HG03469 (cell line): Measurements from ENCODE around the gene SPEM1.

ENCODE experiments used
- ATAC-seq: cut with Tn5 transposase; IDR thresholded peaks from one replicate; pipeline ENCODE4 v1.9.1; 2021; ENCODE audit warnings: mild to moderate bottlenecking, moderate library complexity, moderate number of reproducible peaks; ENCODE audit not compliant: unreplicated experiment

SPEM1 gene, protein sequence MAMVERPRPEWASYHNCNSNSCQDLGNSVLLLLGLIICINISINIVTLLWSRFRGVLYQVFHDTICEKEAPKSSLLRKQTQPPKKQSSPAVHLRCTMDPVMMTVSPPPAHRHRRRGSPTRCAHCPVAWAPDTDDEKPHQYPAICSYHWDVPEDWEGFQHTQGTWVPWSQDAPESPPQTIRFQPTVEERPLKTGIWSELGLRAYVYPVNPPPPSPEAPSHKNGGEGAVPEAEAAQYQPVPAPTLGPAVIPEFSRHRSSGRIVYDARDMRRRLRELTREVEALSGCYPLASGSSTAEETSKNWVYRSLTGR

DNA sequence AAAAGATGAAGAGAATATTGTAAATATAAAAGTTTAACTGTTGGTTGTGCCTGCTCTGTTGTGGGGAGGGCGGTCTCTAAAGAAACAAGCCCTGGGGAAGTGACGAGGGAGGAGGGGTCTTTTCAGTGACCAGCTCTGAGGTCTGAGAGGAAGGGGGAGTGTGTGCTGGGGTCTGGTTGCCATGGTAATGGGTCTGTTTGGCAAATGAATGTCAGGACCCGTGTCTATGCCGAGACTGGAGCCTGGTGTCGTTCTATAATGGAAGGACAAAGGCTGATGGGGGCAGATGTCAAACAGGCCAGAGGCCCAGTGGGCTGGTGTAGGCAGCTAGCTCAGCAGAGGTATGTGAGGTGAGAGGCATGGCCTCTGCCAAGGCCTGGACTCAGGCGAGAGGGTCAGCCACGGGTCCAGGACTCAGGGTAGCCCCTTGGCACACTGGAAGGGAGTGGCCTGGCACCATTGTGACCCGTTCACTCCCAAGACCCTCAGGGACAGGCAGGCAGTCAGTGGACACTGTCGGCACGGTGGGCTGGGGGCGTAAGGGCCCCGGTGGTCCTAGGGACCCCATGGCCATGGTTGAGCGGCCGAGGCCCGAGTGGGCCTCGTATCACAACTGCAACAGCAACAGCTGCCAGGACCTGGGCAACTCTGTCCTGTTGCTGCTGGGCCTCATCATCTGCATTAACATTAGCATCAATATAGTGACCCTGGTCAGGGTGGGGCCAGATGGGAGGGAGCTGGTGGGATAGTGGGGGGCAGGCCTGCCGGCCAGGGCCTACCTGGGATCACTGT, at the start of gene SPEM1:
Gene SPEM1 (plus strand): TSS at position 506 of the 792 bp plus-strand sequence. CDS start 61 bp downstream, at position 567.
- ATAC-seq: no peak

DNA sequence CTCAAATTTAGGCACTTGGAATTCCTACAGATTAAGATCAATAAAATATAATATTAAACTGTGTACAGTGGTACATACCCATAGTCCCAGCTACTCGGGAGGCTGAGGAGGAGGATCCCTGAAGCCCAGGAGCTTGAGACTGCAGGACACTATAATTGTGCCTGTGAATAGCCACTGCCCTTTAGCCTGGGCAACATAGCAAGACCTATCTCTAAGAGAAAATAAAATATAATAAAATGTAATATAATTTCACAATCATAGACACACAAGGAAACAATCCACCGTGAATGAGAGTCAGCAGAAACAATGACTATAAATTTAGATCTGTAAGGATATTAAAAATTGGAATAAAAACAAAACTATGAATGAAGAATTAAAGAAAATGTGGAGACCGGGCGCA, 49.3 kb upstream of the SPEM1 start:
- no peak for ATAC-seq

DNA sequence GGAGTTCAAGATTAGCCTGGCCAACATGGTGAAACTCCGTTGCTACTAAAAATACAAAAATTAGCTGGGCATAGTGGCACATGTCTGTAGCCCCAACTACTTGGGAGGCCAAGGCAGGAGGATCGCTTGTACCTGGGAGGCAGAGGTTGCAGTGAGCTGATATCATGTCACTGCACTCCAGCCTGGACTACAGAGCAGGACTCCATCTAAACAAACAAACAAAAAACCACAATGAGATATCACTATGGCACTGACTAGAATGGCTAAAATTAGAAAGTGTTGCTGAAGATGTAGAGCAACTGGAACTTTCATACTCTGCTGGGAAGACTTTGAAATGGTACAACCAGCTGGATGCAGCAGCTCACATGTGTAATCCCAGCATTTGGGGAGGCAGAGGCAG, 45.8 kb upstream of the SPEM1 start:
- ATAC-seq: no peak

GRCh38 chr17:7379134-7379533, 41.0 kb upstream of the SPEM1 start:
- ATAC-seq: no peak

DNA sequence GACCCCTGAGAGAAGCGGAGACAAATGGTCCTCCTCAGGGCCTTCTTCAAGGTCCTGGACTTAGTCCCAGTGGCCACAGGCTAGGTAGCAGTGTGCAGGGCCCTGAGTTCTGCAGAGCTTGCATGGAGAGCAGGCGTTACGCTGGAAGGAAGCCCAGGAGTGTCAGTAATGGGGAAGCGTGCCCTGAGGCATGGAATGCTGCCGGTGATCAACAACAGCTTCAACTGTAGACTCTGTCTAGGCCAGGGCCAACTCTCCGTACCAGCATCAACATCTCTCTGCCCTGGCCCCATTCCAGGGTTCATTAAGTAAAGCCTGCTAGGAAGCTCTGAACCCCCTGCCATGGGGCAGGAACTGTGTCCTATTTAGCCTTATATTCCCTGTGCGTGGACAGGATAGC, 39.8 kb upstream of the SPEM1 start:
- ATAC-seq: no peak

GRCh38 chr17:7380855-7381683, 39.1 kb upstream of the SPEM1 start, which contains the start of gene TNK1:
Gene TNK1 (plus strand): TSS chr17:7381089. CDS start chr17:7382927, 1,838 bp downstream.
- no peak for ATAC-seq

DNA sequence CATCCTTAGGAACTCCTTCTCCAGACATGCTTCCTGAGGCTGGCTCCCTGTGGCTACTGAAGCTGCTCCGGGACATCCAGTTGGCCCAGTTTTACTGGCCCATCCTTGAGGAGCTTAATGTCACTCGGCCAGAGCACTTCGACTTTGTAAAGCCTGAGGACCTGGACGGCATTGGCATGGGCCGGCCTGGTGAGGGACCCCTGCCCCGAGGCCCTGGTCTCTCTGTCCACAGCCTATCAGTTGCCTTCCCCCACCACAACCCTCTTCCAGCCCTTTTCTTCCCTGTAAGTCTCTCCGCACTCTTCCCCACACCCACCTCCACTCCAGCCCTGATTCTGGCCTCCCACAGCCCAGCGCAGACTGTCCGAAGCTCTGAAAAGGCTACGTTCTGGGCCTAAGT, 37.2 kb upstream of the SPEM1 start:
- ATAC-seq: no peak

DNA sequence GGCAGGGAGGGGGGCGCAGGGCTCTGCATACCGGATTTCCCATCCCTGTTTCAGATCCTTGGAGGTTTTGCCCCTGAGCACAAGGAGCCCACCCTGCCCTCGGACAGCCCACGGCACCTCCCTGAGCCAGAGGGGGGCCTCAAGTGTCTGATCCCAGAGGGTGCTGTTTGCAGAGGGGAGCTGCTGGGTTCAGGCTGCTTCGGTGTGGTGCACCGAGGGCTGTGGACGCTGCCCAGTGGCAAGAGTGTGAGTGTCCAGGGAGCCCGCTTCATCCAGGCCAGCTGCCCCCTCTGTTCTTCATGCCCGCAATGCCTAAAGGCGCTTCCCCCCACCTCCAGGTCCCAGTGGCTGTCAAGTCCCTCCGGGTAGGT, 36.8 kb upstream of the SPEM1 start:
- ATAC-seq: no peak

- ATAC-seq: no peak
These were observed 36.2 kb upstream of the SPEM1 start for GRCh38 chr17:7383742-7384488.

- ATAC-seq: no peak
These were observed 35.5 kb upstream of the SPEM1 start for GRCh38 chr17:7384489-7385081.

GRCh38 chr17:7388856-7389255, 31.3 kb upstream of the SPEM1 start:
- ATAC-seq: no peak

DNA sequence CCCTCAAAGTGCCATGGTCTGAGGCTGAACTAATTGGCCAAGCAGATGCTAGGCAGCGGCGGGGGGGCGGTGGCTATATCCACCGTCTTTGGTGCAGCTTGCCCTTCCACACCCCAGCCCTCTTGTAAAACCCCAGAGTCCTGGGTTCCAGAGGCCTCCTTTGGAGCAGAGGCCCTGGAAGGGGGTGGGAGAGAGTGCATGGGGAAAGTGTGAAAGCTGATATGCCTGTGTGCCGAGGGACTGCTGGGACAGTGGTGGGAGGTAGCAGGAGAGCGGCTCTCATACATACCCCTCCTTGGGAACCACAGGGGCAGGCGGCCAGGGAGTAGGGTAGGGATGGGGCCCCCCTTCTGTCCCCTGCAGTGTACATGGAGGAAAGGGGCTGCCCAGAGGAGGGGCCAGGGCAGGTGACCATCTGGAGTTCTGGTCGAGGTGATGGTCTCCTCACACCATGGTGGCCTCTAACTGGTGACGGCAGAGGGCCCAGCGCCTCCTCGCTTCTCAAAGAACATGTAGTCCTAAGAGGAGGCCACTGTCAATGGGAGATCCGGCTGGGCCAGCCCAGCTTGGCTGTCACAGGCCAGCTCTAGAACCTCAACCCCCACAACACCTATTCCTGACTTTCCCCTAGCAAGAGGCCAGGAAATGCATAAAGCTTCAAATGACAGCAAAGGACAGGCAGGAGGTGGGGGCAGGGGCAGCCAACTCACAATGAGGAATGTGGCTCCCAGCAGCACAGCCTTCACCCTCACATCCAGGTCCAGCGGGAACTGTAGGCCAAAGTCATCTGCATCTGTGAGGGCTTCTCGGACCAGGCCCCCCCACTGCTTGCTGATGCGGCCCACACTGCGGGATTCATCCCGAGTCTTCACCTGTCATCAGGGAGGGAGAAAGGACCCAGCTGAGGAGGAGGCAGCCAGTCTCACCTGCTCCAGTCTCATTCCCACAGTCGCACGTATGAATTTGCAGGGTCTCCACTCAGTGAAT, 29.9 kb upstream of the SPEM1 start:
- ATAC-seq: no peak

GRCh38 chr17:7391307-7391706, 28.8 kb upstream of the SPEM1 start:
- ATAC-seq: no peak

- no peak for ATAC-seq
These were observed 27.2 kb upstream of the SPEM1 start for GRCh38 chr17:7392696-7393612.

- no peak for ATAC-seq
These were observed 26.3 kb upstream of the SPEM1 start for GRCh38 chr17:7393613-7394451.

DNA sequence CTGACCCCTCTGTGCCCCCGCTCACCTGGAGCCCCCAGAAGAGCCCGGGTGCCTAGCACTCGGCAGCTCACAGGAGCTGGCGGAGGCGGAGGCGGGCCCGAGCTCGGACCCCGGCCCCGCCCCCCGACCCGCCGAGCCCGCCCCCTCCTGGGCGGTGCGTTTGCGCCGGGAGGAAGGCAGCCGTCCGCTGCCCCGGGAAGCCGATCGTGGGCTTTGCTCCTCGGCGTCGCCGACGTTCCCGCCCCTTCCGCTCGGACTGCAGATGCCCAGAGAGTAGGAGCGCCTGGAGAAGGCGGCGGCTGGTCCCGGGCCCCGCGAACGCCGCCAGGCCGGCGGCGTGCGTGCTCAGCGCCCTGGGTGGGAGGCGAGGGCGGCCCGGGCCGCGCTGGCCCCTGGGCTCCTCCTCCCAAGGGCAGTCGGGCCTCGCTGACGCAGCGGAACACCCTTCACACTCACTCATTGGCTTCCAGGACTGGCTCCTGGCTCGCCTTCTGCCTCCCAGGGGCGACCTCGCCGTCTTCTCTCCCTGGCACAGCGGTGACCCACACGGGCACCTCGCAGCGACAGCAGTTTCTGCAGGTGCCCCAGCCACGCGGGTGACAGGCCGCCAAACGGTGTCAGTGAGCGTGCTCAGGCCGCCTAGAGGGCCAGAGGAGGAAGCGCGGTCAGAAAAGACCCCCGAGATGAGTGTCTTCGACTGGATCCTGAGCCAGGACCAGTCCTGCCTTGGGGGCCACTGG, 25.5 kb upstream of the SPEM1 start, which contains the start of gene PLSCR3:
Gene PLSCR3 (minus strand): TSS at position 74 of the 740 bp plus-strand sequence. CDS start 415 bp downstream, outside the sequence.
- ATAC-seq: no peak
